Transverse colon (tissue), 4 donors: ENCODE results near the gene RPL41. TPM values are rescaled to one million over a fixed set of nuclear protein-coding genes. Genes with fewer than 3 reads are reported as not detected.
A peak's percentile ranks its signal among the peaks of the same experiment; 100 is the strongest.

Experiments used
- DNase-seq: peaks from one replicate; pipeline ENCODE4 v3.0.0-alpha.2; 2019
- H3K27ac ChIP-seq, 4 donors: fragments of 200-600 bp; sonication (generic); 2 replicates each; pipeline ENCODE4 v1.5.1; 2016 to 2018; ENCODE audit warnings: inconsistent platforms in 4 of 4
- H3K27me3 ChIP-seq: fragments of 200-600 bp; sonication (generic); 2 replicates; pipeline ENCODE4 v1.5.1; 2017; ENCODE audit warnings: inconsistent platforms
- H3K36me3 ChIP-seq, 4 donors: fragments of 200-600 bp; sonication (generic); 2 replicates each; pipeline ENCODE4 v1.5.1; 2017 to 2019; ENCODE audit warnings: inconsistent platforms in 4 of 4
- H3K4me1 ChIP-seq, 4 donors: fragments of 200-600 bp; sonication (generic); 2 replicates each; pipeline ENCODE4 v1.5.1; 2017 to 2020; ENCODE audit warnings: inconsistent platforms in 4 of 4
- H3K4me3 ChIP-seq, 4 donors: fragments of 200-600 bp; sonication (generic); 1 replicate in 1 of 4; 2 replicates in 3 of 4; pipeline versions ENCODE4 v1.5.1 to v1.6.1; 2017 to 2019; ENCODE audit warnings: inconsistent platforms in 4 of 4
- H3K9me3 ChIP-seq, 2 donors: fragments of 200-600 bp; sonication (generic); 2 replicates each; pipeline ENCODE4 v1.5.1; 2017 to 2019; ENCODE audit warnings: inconsistent platforms in 2 of 2
- CTCF ChIP-seq, 5 experiments: fragments of 200-600 bp in 3 of 5; fragments of 450-650 bp in 2 of 5; sonication (generic) in 3 of 5; IDR thresholded peaks; 1 replicate in 2 of 5; 2 replicates in 3 of 5; pipeline ENCODE4 v1.5.1; 2016 to 2017; ENCODE audit warnings: antibody characterized with exemption in 5 of 5, inconsistent platforms in 3 of 5, mild to moderate bottlenecking in 2 of 5, moderate library complexity in 1 of 5
- EP300 ChIP-seq: sonication (generic); formaldehyde crosslinking; IDR thresholded peaks from one replicate; pipeline ENCODE4 v1.6.1; 2017; ENCODE audit warnings: antibody characterized with exemption, low read depth
- POLR2A ChIP-seq: fragments of 450-650 bp; IDR thresholded peaks from one replicate; pipeline ENCODE4 v1.6.1; 2016; ENCODE audit warnings: antibody characterized with exemption, mild to moderate bottlenecking, moderate library complexity
- POLR2AphosphoS5 ChIP-seq, 3 donors: sonication (generic); formaldehyde crosslinking; IDR thresholded peaks; one replicate each; pipeline ENCODE4 v1.6.1; 2016; ENCODE audit warnings: antibody characterized with exemption in 3 of 3
- WGBS, 2 donors: methylation state at CpG; one replicate each; pipeline ENCODE4 v1.1.5; 2018; ENCODE audit warnings: low coverage in 1 of 2; 5-methylcytosine and 5-hydroxymethylcytosine counted together
- in situ Hi-C, 4 donors: fragments of 200-750 bp; cut with MboI; loops; one replicate each; pipeline versions ENCODE4 v1.15.0 to v1.15.1; 2017; ENCODE audit warnings: low sequenced_read_pairs in 3 of 4, low pct_ligation_motif_present in 1 of 4, low pct_unique_long_range_greater_than_20kb in 1 of 4
- intact Hi-C: fragments of 100-400 bp; cut with DNase I; formaldehyde crosslinking; loops from one replicate; pipeline ENCODE4 v1.15.1; 2023; ENCODE audit warnings: low total_unique reads
- total RNA-seq, 4 donors: library from RNA; depleted of rRNA; stranded (reverse); fragments of >200 nt; gene quantifications; one replicate each; pipeline ENCODE4 v1.1.0, GENCODE V29; 2016

RPL41 gene
- total RNA-seq, 4 donors from 2014 or later: 841 to 2,950 (median 1,684) TPM

GRCh38 chr12:56080556-56081138, 35.8 kb upstream of the RPL41 start:
- in situ Hi-C loops: no loop called here
- peaks cover 0 to 43% (median 22%) of the 10 kb centered on the region in 4 donors for H3K4me1 ChIP-seq

GRCh38 chr12:56081393-56082347, 34.8 kb upstream of the RPL41 start:
- H3K4me1 ChIP-seq: peaks cover 1 to 51% (median 30%) of the 10 kb centered on the region in 4 donors
- 25 to 33% methylated on average over 3 to 6 of the region's 6 CpGs for WGBS, 2 donors
- peak; percentile 85 for DNase-seq
- in situ Hi-C loops: no loop called here
- peak overlapping the region; percentile 15 to 74 (median 64) for H3K4me3 ChIP-seq
- no peaks in the 10 kb centered on the region for H3K9me3 ChIP-seq
- peak overlapping the region; percentile 89 to 94 (median 90) for H3K27ac ChIP-seq
- intact Hi-C loops: no loop called here
- TF ChIP-seq POLR2AphosphoS5 (IDR thresholded peaks at IDR 0.05) (peak; percentile 73 to 93 (median 87)), CTCF (IDR thresholded peaks at IDR 0.05) (no peak), POLR2A (peak; percentile 91), EP300 (peak; percentile 17)
- H3K27me3 ChIP-seq: no peaks in the 10 kb centered on the region
- H3K36me3 ChIP-seq: no peaks in the 10 kb centered on the region

More at GRCh38 chr12:56080556-56081138, 35.8 kb upstream of the RPL41 start:
- no peaks in the 10 kb centered on the region for H3K36me3 ChIP-seq
- H3K9me3 ChIP-seq: no peaks in the 10 kb centered on the region
- WGBS, 2 donors: 20 to 81% methylated on average over 3 to 20 of the region's 20 CpGs
- no peak for TF ChIP-seq CTCF (IDR thresholded peaks at IDR 0.05)
- peak; percentile 77 to 88 (median 84) for TF ChIP-seq POLR2AphosphoS5 (IDR thresholded peaks at IDR 0.05)
- TF ChIP-seq POLR2A: peak; percentile 84
- TF ChIP-seq EP300: no peak
- H3K27ac ChIP-seq: peak overlapping the region; percentile 89 to 94 (median 90)
- intact Hi-C loops: no loop called here
- peak; percentile 81 for DNase-seq
- H3K27me3 ChIP-seq: no peaks in the 10 kb centered on the region
- H3K4me3 ChIP-seq: peak overlapping the region; percentile 35 to 74 (median 64)

GRCh38 chr12:56082382-56082781, 34.1 kb upstream of the RPL41 start:
- H3K27ac ChIP-seq: peak overlapping the region; percentile 89 to 94 (median 90)
- peak overlapping the region in 2 of 4 donors; percentile 63 to 65 for H3K4me3 ChIP-seq
- peaks cover 3 to 58% (median 35%) of the 10 kb centered on the region in 4 donors for H3K4me1 ChIP-seq
- TF ChIP-seq POLR2AphosphoS5 (IDR thresholded peaks at IDR 0.05) (no peak), POLR2A (no peak)
- DNase-seq: no peak
- H3K36me3 ChIP-seq: no peaks in the 10 kb centered on the region
- in situ Hi-C loops: no loop called here
- 56% methylated on average over 2 of the region's 2 CpGs; no CpG with 5 or more reads in 1 of the 2 donors for WGBS, 2 donors
- H3K27me3 ChIP-seq: no peaks in the 10 kb centered on the region
- no peaks in the 10 kb centered on the region for H3K9me3 ChIP-seq
- intact Hi-C loops: no loop called here

GRCh38 chr12:56082967-56083366, 33.5 kb upstream of the RPL41 start:
- in situ Hi-C loops: no loop called here
- WGBS, 2 donors: 50 to 55% methylated on average over 1 to 2 of the region's 3 CpGs
- TF ChIP-seq EP300: no peak
- no peak for TF ChIP-seq POLR2AphosphoS5 (IDR thresholded peaks at IDR 0.05)
- TF ChIP-seq CTCF (IDR thresholded peaks at IDR 0.05): no peak
- no peak for TF ChIP-seq POLR2A

More at GRCh38 chr12:56082967-56083366, 33.5 kb upstream of the RPL41 start:
- no peaks in the 10 kb centered on the region for H3K9me3 ChIP-seq
- H3K4me1 ChIP-seq: peaks cover 3 to 61% (median 36%) of the 10 kb centered on the region in 4 donors
- DNase-seq: no peak
- peak overlapping the region in 1 of 4 donors; percentile 63 for H3K4me3 ChIP-seq
- peak overlapping the region; percentile 89 to 94 (median 90) for H3K27ac ChIP-seq
- no peaks in the 10 kb centered on the region for H3K36me3 ChIP-seq
- intact Hi-C loops: no loop called here
- no peaks in the 10 kb centered on the region for H3K27me3 ChIP-seq
